Cardiac septum (tissue), 1 donor: ENCODE data around the gene GCM1. TPM values are rescaled to one million over a fixed set of nuclear protein-coding genes. Genes with fewer than 3 reads are reported as not detected.

Source experiments
- DNase-seq: peaks from one replicate; pipeline ENCODE4 v3.0.0-alpha.2; 2020; ENCODE audit warnings: low spot score
- intact Hi-C: fragments of 100-400 bp; cut with DNase I; formaldehyde crosslinking; loops from one replicate; pipeline ENCODE4 v1.14.0; 2022
- total RNA-seq: library from RNA; stranded (reverse); fragmentation: NEBNext Ultra II Directional; extraction: Animal tissue kit (Norgen Biotek cat#: 25700); gene quantifications from one replicate; pipeline ENCODE4 v1.2.1, GENCODE V29; 2021
- donor health status: DM: no; HTN: no; CAD: no.

GCM1 gene
- total RNA-seq, 1 donor from 2014 or later: not detected

DNA sequence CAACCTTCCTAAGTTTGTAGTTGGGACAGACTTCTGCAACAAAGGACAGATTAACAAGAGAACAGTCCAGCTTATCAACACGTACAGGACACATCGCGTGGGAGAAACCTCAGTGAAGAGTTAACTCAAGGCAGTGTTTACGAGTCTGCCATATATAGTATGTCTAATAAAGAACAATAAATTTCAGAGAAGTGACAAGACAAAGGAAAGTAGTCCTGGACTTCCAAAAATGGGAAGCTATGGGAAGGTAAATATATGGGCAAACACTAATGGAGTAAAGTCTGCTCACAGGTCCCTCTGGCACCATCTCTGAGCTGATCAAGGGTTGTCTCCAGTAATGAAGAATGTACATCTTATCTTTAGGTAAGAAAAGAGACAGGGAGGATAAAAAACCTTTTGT lies 34.9 kb downstream of the GCM1 start:
- intact Hi-C loops: no loop called here
- DNase-seq: no peak

GRCh38 chr6:53112871-53113270 lies 35.8 kb downstream of the GCM1 start:
- intact Hi-C loops: no loop called here
- DNase-seq: no peak

GRCh38 chr6:53112404-53112803 lies 36.2 kb downstream of the GCM1 start:
- DNase-seq: no peak
- intact Hi-C loops: no loop called here

GRCh38 chr6:53111865-53112264 lies 36.8 kb downstream of the GCM1 start:
- no peak for DNase-seq
- intact Hi-C loops: no loop called here

DNA sequence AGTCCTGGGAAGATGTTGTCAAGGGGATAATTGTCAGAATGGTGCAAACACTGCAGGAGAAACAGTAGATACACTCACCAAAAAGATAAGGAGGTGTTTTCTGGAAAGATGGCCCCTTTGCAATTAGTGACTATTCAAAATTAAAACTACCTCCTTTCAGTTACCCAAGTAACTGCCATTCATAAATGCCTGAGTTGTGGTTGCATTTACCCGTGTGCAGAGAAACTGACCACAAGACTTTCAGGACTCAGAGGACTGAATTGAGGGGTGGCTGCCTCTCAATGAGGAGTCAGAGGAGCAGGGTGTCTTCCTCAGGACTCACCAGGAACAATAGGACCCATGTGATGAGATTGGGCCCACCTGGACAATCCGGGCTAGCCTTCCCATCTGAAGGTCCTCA lies 39.0 kb downstream of the GCM1 start:
- intact Hi-C loops: no loop called here
- DNase-seq: no peak

- DNase-seq: no peak
- intact Hi-C loops: no loop called here
Observed at GRCh38 chr6:53107091-53107490, 41.5 kb downstream of the GCM1 start.

DNA sequence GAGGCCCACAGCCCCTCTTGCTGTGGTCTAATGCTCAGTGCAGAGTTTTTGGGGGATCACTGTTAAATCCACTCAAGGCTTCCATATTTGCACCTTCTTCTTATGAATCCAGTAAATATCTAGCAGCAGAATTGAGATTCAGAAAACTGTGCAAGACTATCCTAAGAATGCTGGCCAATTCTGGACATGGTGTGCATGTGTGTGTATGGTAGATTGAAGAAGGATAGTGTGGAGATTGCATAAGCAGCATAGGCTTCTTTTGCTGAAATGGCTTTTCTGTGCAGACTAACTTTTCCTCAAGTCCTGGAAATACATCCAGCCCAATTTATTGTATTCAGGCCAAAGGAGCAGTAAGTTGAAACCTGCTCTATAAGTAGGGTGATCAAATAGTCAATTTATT lies 43.7 kb downstream of the GCM1 start:
- no peak for DNase-seq
- intact Hi-C loops: no loop called here

DNA sequence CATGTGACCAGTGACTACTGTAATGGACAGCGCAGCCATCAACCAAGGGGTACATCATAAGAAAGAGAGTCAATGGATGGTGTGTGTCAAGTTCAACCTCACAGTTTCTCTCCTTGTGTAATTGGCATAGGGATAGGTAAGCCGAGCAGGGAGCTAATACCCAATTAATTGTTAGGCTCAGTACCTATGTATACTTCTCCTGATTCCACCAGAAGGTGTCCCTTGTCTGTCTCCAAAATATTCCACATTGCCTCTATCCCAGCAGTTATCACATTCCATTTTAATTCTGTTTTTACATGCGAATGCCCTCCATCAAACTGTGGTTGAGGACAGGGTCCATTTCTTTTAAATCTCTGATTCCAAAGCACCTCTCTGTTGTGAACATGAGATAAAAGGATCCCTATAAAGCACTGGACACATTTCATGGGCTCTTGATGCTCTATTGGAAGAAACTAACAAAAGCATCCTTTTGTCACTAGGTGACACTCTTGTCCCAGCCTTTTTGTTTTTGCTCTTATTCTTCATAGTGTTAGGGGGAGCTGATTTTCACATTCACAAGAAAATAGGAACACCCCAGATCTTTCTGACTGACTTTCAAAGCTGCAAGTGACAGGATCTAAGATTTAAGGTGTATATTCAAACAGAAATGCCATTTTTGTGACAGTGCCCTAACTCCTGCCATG lies 44.5 kb downstream of the GCM1 start:
- intact Hi-C loops: no loop called here
- no peak for DNase-seq

GRCh38 chr6:53101006-53101405 lies 47.6 kb downstream of the GCM1 start:
- intact Hi-C loops: no loop called here
- DNase-seq: no peak

DNA sequence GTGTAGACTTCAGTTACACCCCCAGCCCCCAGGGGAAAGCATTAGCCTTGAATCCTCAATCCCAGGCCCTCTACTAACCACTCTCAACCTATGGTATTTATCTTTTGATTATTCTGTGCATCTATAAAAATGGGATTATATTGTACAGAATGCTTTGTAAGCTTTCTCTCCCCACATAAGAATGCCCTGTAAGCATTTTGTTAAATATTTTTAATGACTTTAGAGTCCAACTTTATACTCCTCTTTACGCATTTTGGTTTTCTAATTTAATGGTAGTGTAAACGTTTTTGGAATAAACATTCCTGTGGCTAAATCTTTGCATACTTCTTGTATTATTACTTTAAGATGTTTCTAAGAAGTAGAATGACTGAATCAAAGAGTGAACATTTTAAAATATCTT lies 48.1 kb downstream of the GCM1 start:
- intact Hi-C loops: no loop called here
- DNase-seq: no peak

DNA sequence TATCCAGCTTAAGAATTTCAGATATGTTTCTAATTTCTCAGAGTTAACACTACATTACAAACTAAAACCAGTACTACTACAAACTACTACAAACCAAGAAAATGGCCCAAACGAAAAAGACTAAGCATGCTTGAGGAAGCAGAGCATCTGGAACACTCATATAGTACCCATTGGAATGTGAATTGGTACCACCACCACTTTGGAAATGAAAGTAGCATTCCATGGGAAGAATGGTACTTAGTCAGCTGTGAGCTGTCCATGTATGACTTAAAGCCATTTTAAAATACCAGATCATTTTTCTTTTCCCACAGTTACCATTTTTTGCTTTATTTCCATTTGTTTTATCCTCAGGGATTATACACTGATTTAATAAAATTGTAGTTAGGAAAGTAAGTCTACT lies 52.9 kb downstream of the GCM1 start:
- DNase-seq: no peak
- intact Hi-C loops: no loop called here

GRCh38 chr6:53095270-53095669 lies 53.4 kb downstream of the GCM1 start:
- no peak for DNase-seq
- intact Hi-C loops: no loop called here

DNA sequence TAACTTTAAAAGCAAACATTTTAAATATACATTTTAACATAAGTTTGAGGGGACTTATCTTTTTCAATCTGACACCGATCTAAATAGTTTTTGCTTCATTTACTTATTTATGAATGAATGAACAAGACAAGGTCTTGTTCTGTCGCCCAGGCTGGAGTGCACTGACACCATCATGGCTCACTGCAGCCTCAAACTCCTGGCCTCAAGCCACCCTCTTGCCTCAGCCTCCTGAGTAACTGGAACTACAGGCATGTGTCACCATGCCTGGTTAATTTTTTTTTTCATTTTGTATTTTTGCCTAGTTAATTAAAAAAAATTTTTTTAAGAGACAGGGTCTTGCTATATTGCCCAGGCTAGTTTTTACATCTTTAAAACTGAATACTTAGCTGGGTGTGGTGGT lies 58.1 kb downstream of the GCM1 start:
- intact Hi-C loops: no loop called here
- no peak for DNase-seq

GRCh38 chr6:53089948-53090347 lies 58.7 kb downstream of the GCM1 start:
- DNase-seq: no peak
- intact Hi-C loops: no loop called here

- intact Hi-C loops: no loop called here
- no peak for DNase-seq
Observed at GRCh38 chr6:53086302-53086701, 62.3 kb downstream of the GCM1 start.

DNA sequence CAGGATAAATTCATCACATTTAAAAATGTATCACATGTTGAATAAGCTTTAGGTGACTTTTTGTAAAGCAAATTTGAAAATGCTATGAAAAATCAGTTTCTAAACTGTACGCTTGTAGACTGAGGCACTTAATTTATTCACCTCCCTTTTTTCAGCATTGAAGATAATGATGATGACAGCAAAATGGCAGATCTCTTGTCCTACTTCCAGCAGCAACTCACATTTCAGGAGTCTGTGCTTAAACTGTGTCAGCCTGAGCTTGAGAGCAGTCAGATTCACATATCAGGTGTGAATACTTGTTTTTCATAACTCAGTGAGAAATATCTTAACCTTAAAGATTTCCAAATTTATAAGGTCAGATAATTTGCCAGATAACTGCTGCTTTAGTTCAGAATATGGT lies 67.8 kb downstream of the GCM1 start:
- intact Hi-C loops: no loop called here
- DNase-seq: no peak

Other genes starting within 250 kb of the GCM1 start
- gene GSTA3, start 239.1 kb downstream of the GCM1 start, total RNA-seq: not detected
- gene GSTA4, start 153.6 kb downstream of the GCM1 start, total RNA-seq: 10.1 TPM
- 9.7 TPM for gene CILK1, start 87.0 kb downstream of the GCM1 start, total RNA-seq
- gene FBXO9, start 83.4 kb downstream of the GCM1 start, total RNA-seq: 96.4 TPM
- gene ELOVL5, start 200.1 kb upstream of the GCM1 start, total RNA-seq: 37.6 TPM